Activated CD4-positive, alpha-beta T cell treated with anti-CD3 and anti-CD28 coated beads for 48 hours (primary cell): Measurements from ENCODE around the gene PIK3R6.
A peak's percentile ranks its signal among the peaks of the same experiment; 100 is the strongest.

Experiments
- DNase-seq: peaks from one replicate; pipeline ENCODE4 v3.0.0-alpha.2; 2020

PIK3R6 gene

GRCh38 chr17:8894202-8894671 is 26.8 kb upstream of the PIK3R6 start:
- no peak for DNase-seq

DNA sequence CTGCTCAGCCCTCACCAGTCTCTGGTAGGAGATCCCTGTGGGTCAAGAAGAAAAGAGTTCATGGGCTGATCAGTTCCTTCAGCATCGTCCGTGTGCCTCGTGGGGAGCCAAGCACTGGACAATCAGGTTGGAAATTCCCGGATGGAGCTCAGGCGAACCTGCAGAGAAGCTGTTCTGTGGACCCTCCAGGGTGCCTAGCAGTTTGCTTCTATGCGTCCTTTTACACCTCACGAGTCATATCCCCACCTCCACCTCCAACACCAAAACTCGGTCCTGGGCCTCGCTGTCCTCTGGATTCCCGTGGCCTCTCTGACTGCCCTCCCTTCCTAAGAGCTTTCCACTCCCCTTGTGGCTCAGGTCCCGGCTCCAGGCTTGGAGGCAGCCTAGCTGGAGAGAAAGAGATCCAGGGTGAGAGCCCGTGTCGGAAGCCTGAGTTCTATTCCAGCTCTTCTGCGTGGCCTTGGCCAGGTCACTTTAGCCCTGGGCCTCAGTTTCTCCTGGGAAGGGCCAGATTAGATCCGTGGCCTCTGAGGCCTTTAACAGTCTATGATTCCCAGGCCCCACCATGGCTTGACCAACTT is 26.2 kb upstream of the PIK3R6 start:
- DNase-seq = no peak

GRCh38 chr17:8893059-8893458 is 25.6 kb upstream of the PIK3R6 start:
- DNase-seq = no peak

DNA sequence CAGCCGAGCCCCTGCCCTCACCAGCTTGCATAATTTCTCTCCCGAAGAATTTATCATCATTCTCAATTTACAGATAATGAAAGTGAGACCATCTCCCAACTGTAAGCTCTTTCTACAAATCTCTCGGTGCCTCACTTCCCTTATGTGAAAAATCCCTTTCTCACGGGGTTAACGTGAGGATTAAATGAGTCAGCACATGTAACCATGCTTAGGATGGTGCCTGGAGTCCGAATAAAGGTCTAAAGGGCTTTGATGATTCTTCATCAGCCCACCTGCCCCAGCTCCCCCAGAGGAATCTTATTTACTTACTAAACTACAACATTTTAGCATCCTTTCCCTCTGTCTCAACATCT is 24.8 kb upstream of the PIK3R6 start:
- no peak for DNase-seq

- DNase-seq = no peak
Observed at GRCh38 chr17:8890671-8891070, 23.2 kb upstream of the PIK3R6 start.

GRCh38 chr17:8889458-8890210 is 22.2 kb upstream of the PIK3R6 start:
- no peak for DNase-seq

GRCh38 chr17:8888704-8889302 is 21.3 kb upstream of the PIK3R6 start:
- DNase-seq = no peak

DNA sequence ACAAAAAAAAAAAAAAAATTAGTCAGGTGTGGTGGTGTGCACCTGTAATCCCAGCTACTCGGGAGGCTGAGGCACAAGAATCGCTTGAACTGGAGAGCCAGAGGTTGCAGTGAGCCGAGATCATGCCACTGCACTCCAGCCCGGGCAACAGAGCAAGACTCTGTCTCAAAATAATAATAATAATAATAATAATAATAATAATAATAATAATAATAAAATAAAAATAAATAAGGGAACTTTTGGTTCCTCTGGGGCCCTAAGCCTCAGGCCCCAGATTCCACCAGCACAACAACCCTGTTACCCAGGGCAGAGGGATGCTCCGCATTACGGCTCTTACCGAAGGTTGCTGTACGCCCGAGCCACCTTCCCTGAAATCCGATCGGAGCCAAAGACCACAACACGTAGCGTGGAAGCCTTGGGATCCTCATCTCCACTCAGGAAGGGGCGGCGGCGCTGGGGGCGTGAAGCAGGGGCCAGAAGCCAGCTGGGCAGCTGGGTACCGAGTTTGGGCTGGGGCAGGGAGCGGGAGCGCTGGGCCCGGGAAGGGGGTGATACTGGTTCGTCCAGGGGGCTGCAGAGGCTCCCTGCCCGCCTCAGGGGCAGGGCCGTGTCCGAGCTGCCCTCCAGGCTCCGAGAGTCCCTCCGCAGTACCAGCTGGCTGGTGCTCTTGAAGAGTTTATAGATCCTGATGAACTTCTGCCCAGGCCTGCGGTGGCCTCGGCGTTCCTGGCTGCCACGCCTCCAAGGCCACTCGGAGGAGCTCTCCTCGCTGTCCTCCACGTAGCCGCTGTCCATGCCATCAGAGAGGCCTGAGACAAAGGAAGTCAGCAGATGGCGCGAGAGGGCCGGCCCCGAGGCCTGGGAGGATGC is 20.6 kb upstream of the PIK3R6 start:
- DNase-seq = no peak

DNA sequence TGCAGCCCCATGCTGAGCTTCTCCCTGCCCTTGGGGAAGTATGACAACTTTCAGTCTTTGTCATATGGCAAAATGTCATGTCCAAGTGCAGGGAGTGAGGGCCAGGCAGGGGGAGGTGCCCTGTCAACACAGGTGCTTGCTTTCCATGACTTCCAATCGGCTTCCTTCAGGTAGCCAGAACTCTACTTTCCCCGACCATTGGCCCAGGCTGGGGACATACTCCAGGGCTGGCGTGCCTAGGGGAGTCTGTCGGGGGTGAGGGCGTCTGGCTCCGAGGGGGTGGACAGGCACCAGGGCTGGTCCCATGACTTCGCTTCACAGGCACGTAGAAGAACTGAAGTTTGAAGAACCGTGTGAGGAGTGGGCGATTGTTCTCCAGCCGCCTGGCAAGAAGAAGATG is 19.8 kb upstream of the PIK3R6 start:
- DNase-seq = no peak

DNA sequence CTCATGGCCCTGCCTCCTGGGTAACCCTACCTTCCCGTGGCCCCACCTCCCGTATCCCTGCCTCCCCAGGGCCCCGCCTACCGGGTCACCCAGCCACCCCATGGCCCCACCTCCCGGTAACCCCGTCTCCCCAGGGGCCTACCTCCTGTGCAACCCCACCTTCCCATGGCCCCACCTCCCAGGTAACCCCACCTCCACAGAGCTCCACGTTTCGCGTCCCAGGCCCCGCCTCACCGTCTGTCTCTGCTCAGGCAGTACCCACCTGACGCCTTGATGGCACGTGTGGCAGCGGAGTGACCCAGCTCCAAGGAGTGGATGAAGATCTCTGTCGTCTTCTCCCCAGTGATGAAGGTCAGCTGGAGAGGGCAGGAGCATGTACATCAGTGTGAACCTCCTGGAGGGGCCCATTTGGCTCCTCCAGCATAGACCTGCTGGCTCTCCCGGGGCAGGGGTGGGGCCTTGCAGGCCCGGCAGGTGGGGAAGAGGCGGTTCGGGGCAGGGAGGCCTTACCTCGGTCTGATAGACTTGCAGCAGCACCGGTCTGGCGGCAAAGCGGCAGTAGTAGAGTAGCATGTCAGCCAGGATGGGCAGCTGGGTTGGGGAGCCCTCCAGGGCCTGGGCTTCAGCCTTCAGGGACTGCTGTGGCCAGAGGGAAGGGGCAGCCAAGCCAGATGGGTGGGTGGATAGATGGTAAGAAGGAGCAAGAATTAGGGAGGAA is 18.7 kb upstream of the PIK3R6 start:
- no peak for DNase-seq

GRCh38 chr17:8885163-8885966 is 17.9 kb upstream of the PIK3R6 start:
- peak; percentile 78 for DNase-seq

GRCh38 chr17:8884336-8884990 is 17.0 kb upstream of the PIK3R6 start:
- no peak for DNase-seq

- no peak for DNase-seq
Observed at GRCh38 chr17:8883353-8883752, 15.9 kb upstream of the PIK3R6 start.

DNA sequence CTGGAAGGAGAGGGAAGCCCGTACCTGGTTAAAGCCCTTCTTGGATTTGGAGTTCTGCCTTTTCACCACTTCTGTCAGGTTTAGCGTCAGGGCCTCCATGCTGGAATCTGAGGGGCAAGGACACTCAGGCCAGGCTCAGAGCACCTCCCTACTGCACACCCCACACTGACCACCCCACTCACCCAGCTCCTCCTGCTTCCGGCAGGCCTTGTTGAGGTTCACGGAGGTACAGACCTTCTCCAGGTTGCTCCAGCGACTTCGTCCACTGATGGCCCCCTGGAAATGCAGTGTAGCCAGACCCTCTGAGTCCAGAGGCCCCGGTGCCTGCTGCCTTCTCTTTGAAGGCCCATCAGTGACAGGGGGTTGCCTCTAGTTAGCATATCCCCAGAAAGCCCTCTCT is 14.1 kb upstream of the PIK3R6 start:
- DNase-seq = no peak

- no peak for DNase-seq
Observed at GRCh38 chr17:8880466-8880865, 13.0 kb upstream of the PIK3R6 start.

DNA sequence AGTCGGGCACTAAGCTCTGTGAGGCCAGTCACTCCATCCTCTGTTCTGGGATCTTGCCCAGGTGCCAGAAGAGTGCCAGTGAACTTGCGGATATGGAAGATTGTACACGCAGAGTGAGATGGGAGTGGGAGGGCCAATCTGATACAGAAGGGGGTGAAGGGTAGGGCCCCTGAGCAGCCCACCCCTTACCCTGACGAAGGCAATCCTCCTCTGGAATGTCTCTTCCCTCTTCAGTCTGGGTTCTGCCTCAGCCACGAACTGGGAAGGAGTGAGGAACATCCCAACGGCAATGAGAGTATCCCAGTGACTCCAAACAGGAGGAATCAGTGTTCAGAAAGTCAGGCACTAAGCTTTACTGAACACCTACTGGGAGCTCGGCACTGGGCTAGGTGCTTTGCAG is 11.9 kb upstream of the PIK3R6 start:
- DNase-seq = no peak

GRCh38 chr17:8877984-8878383 is 10.5 kb upstream of the PIK3R6 start:
- no peak for DNase-seq

DNA sequence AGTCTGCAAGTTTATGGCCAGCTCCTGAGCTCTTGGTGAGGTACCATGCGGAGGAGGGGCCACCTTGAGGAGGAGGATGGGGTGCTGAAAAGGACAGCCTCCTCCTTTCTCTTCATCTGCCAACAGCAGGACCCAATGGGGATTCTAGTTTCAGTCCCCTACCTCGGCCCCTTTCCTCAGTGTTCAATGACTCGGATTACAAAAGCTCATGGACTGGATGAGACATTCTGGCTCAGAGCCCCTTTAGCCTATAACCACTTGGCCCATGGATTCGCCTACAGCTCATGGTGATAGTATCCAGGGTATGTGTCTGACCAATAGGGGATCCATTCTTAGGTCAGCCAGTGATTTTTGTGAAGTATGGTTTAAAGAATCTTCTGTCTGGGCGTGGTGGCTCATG is 8.5 kb upstream of the PIK3R6 start:
- DNase-seq = no peak

- no peak for DNase-seq
Observed at GRCh38 chr17:8875436-8875835, 8.0 kb upstream of the PIK3R6 start.

DNA sequence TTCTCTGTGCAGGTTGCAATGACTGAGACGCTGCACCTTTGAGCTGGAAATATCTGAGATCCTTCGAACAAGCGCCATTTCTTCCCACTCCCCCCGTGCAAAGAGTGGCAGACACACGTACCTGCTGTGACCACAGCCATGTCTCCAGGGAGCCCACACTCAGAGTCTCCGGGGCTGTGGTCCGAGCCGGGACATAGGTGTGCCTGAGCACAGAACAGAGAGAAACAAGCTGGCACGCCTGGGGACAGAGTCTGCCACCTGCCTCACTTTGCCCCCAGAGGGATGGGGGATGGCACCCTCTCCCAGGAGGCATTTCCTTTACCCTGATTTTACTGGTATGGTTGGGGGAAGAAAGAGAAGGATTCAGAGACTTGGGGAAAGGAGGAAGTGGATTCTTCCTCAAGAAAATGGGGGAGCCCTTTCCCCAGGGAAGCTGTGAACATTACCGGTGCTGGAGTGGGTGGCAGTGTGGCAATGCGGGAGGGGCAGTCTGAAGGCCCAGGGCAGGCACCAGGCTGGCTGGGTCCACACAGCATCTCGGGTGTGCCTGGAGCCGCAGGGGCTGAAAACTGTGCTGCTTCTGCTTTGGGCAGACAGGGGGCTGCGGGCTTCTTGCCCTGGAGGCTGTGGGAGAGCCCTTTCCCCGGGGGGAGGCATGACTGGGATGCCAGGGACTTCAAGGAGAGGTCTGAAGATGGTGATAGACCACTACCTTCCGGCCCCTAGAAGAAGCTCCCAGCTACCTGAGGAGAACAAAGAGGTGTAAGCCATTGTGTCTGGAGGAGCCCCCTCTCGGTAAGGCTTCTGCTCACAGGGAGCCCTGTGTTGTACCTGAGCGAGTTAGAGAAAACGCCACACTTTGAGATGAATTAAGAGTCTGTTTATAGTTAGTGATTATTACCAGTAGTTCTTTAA is 6.6 kb upstream of the PIK3R6 start:
- no peak for DNase-seq
